ENCODE results near the gene SLC35D1. TPM values are rescaled to one million over a fixed set of nuclear protein-coding genes. Genes with fewer than 3 reads are reported as not detected.

SLC35D1 gene
- total RNA-seq, 2 experiments from 2014 or later: 8.1 to 9.1 TPM

DNA sequence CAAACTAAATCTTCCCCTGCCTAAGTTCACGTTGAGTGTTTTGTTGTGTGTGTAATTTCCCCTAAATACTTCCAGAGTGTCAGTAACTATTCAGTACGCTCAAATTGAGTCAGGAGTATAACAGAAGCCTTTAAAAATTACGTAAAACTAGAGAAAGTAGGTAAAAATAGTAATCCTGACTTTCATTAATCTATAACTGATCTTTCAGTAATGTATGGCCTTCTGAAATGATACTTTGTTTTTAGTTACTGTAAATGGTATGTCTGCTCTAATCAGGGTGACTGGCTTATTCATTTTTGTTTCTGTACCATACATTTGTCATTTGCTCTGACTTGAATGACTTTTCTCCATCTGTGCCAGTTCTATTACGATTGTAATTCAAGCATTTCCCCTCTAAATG, 99.7 kb downstream of the SLC35D1 start:
- intact Hi-C loops (cut with DNase I, micrococcal nuclease): no loop called here
- Histone ChIP-seq H3K4me3 (ENCODE audit: low read length) (no peak overlapping the region), H3K9me3 (ENCODE audit: control insufficient read depth in 1 of 2, insufficient read depth in 1 of 2, low read length in 2 of 2) (no peaks in the 10 kb centered on the region), H3K36me3 (ENCODE audit: insufficient read depth, low read length) (peaks cover 90% of the 10 kb centered on the region), H3K27ac (ENCODE audit: low read depth in 1 of 2, low read length in 2 of 2) (no peak overlapping the region), H3K27me3 (ENCODE audit: control insufficient read depth in 1 of 2, insufficient read depth in 2 of 2, low read length in 2 of 2) (no peaks in the 10 kb centered on the region), H3K4me1 (ENCODE audit: insufficient read depth, low read length) (no peaks in the 10 kb centered on the region)
- Mint-ChIP-seq H3K36me3 (ENCODE audit: low read depth) (peaks cover 93% of the 10 kb centered on the region), H3K27ac (peak overlapping the region; percentile 49), H3K27me3 (no peaks in the 10 kb centered on the region), H3K4me3 (no peak overlapping the region), H3K4me1 (ENCODE audit: low read depth) (peaks cover 60% of the 10 kb centered on the region), H3K9me3 (no peaks in the 10 kb centered on the region)
- no peak for DNase-seq
- TF ChIP-seq CTCF (IDR thresholded peaks at IDR 0.05): no peak
- POLR2A ChIA-PET: no interaction called here
- ATAC-seq (ENCODE audit: poor library complexity): no peak
- CTCF ChIA-PET: interaction anchor here (1.6 kb wide), 1 partner anchor 8 kb away, joined by 4 read pairs; no protein-coding TSS in a partner anchor

GRCh38 chr1:66951513-66951912, 102.4 kb downstream of the SLC35D1 start:
- H3K9me3 Mint-ChIP-seq: no peaks in the 10 kb centered on the region
- no peak for ATAC-seq (ENCODE audit: poor library complexity)
- Histone ChIP-seq H3K9me3 (ENCODE audit: control insufficient read depth in 1 of 2, insufficient read depth in 1 of 2, low read length in 2 of 2) (no peaks in the 10 kb centered on the region), H3K27ac (ENCODE audit: low read depth in 1 of 2, low read length in 2 of 2) (no peak overlapping the region), H3K27me3 (ENCODE audit: control insufficient read depth in 1 of 2, insufficient read depth in 2 of 2, low read length in 2 of 2) (no peaks in the 10 kb centered on the region), H3K36me3 (ENCODE audit: insufficient read depth, low read length) (peaks cover 90% of the 10 kb centered on the region), H3K4me1 (ENCODE audit: insufficient read depth, low read length) (peaks cover 7% of the 10 kb centered on the region), H3K4me3 (ENCODE audit: low read length) (no peak overlapping the region)
- CTCF ChIA-PET: interaction anchor here (0.8 kb wide), 1 partner anchor 21 kb away, joined by 3 read pairs; no protein-coding TSS in a partner anchor
- no peak overlapping the region for H3K4me3 Mint-ChIP-seq
- no peak for TF ChIP-seq CTCF (IDR thresholded peaks at IDR 0.05)
- DNase-seq: no peak
- H3K4me1 Mint-ChIP-seq (ENCODE audit: low read depth): peaks cover 65% of the 10 kb centered on the region
- peaks cover 94% of the 10 kb centered on the region for H3K36me3 Mint-ChIP-seq (ENCODE audit: low read depth)
- intact Hi-C loops (cut with DNase I, micrococcal nuclease): no loop called here
- POLR2A ChIA-PET: interaction anchor here (1.2 kb wide), 1 partner anchor 27 kb away, joined by 3 read pairs; the partner anchor contains the start of genes DNAI4 and MIER1
- H3K27ac Mint-ChIP-seq: no peak overlapping the region
- H3K27me3 Mint-ChIP-seq: no peaks in the 10 kb centered on the region

Other genes with a start within 250 kb of the SLC35D1 start
- 1 to 10 TPM; 5.0 to 8.8 TPM for gene DNAI4, start 129.3 kb downstream of the SLC35D1 start, total RNA-seq
- 100 to 1,000 TPM; 106 to 107 TPM for gene MIER1, start 129.2 kb downstream of the SLC35D1 start, total RNA-seq
- not detected for gene C1orf141, start 80.8 kb upstream of the SLC35D1 start, total RNA-seq
- gene IL23R, start 112.3 kb upstream of the SLC35D1 start, total RNA-seq: under 1 TPM; 0.08 to 0.14 TPM